WTC11 (cell line): ENCODE data around the gene LUM. TPM values are rescaled to one million over a fixed set of nuclear protein-coding genes. Genes with fewer than 3 reads are reported as not detected.
"Not testable (repeated sequence)": the region's sequence is repeated elsewhere in the genome, so short reads cannot be mapped to it uniquely, and the experiment has no call there.

Source experiments
- ATAC-seq: fragments of 200-7000 bp; cut with Tn5 transposase; 2 replicates; pipeline ENCODE4 v1.10.0; 2021; ENCODE audit warnings: mild to moderate bottlenecking, moderate library complexity
- CTCF ChIA-PET: fragments of 300-600 bp; sonication (Branson Sonifier 250); formaldehyde crosslinking; loops from one replicate; lab custom pipeline; 2021; ENCODE audit warnings: antibody characterized with exemption; lab: Charles Lee
- POLR2A ChIA-PET: fragments of 350-600 bp; sonication (Branson Sonifier 250); formaldehyde crosslinking; loops from one replicate; lab custom pipeline; 2021; ENCODE audit warnings: antibody characterized with exemption; lab: Charles Lee
- DNase-seq: peaks from one replicate; pipeline ENCODE4 v3.0.0; 2021; ENCODE audit warnings: low spot score
- H3K27ac Mint-ChIP-seq: 2 replicates; pipeline ENCODE4 v1.8.0; 2021; ENCODE audit warnings: mixed read lengths
- H3K27me3 Mint-ChIP-seq: 2 replicates; pipeline ENCODE4 v1.8.0; 2021; ENCODE audit warnings: low read depth, mild to moderate bottlenecking, moderate library complexity, mixed read lengths
- H3K36me3 Mint-ChIP-seq: 2 replicates; pipeline ENCODE4 v1.8.0; 2021; ENCODE audit warnings: mixed read lengths
- H3K4me1 Mint-ChIP-seq: 2 replicates; pipeline ENCODE4 v1.8.0; 2022; ENCODE audit warnings: mixed read lengths
- H3K4me3 Mint-ChIP-seq: 2 replicates; pipeline ENCODE4 v1.8.0; 2021; ENCODE audit warnings: mild to moderate bottlenecking, moderate library complexity, mixed read lengths
- H3K9me3 Mint-ChIP-seq: 2 replicates; pipeline ENCODE4 v1.8.0; 2021; ENCODE audit warnings: mixed read lengths
- AR ChIP-seq: fragments of 250-450 bp; sonication (Bioruptor Pico); IDR thresholded peaks from 2 replicates; pipeline ENCODE4 v1.9.0; 2021; ENCODE audit warnings: mild to moderate bottlenecking
- CREM ChIP-seq: sonication (generic); formaldehyde crosslinking; IDR thresholded peaks from 2 replicates; pipeline ENCODE4 v1.8.1; 2022; ENCODE audit warnings: mild to moderate bottlenecking, missing genetic modification reagents, moderate library complexity
- GABPB1 ChIP-seq: sonication (generic); formaldehyde crosslinking; IDR thresholded peaks from 2 replicates; pipeline ENCODE4 v1.8.1; 2023; ENCODE audit warnings: mild to moderate bottlenecking, missing genetic modification reagents
- GTF2I ChIP-seq: fragments of 250-450 bp; sonication (Bioruptor Pico); conservative IDR thresholded peaks from 2 replicates; pipeline ENCODE4 v1.4.0; 2021; ENCODE audit warnings: mild to moderate bottlenecking
- IRF1 ChIP-seq: sonication (generic); formaldehyde crosslinking; IDR thresholded peaks from 2 replicates; pipeline ENCODE4 v1.8.0; 2023; ENCODE audit warnings: missing genetic modification reagents
- JAZF1 ChIP-seq: fragments of 250-450 bp; sonication (Bioruptor Pico); IDR thresholded peaks from 2 replicates; pipeline ENCODE4 v1.9.0; 2021; ENCODE audit warnings: moderate library complexity, mild to moderate bottlenecking, inconsistent platforms
- JUN ChIP-seq: sonication (generic); formaldehyde crosslinking; IDR thresholded peaks from 2 replicates; pipeline ENCODE4 v1.8.0; 2023; ENCODE audit warnings: mild to moderate bottlenecking, missing genetic modification reagents
- RELA ChIP-seq: sonication (generic); formaldehyde crosslinking; IDR thresholded peaks from 2 replicates; pipeline ENCODE4 v1.8.1; 2022; ENCODE audit warnings: missing genetic modification reagents, mild to moderate bottlenecking, borderline replicate concordance
- RORB ChIP-seq: fragments of 250-450 bp; sonication (Bioruptor Pico); IDR thresholded peaks from 2 replicates; pipeline ENCODE4 v1.9.0; 2021; ENCODE audit warnings: mild to moderate bottlenecking
- SMAD4 ChIP-seq: sonication (generic); formaldehyde crosslinking; IDR thresholded peaks from 2 replicates; pipeline ENCODE4 v1.8.0; 2022; ENCODE audit warnings: mild to moderate bottlenecking, missing genetic modification reagents
- STAT6 ChIP-seq: sonication (generic); formaldehyde crosslinking; conservative IDR thresholded peaks from 2 replicates; pipeline ENCODE4 v1.8.1; 2023; ENCODE audit warnings: mild to moderate bottlenecking, low read depth, missing genetic modification reagents, moderate library complexity
- ZNF138 ChIP-seq: sonication (generic); formaldehyde crosslinking; conservative IDR thresholded peaks from 2 replicates; pipeline ENCODE4 v1.8.1; 2022; ENCODE audit warnings: mild to moderate bottlenecking, moderate library complexity, missing genetic modification reagents
- ZNF232 ChIP-seq: sonication (generic); formaldehyde crosslinking; IDR thresholded peaks from 2 replicates; pipeline ENCODE4 v1.8.0; 2022; ENCODE audit warnings: mild to moderate bottlenecking, missing genetic modification reagents
- ZNF671 ChIP-seq: fragments of 250-450 bp; sonication (Bioruptor Pico); IDR thresholded peaks from 2 replicates; pipeline ENCODE4 v1.8.0; 2021; ENCODE audit warnings: mild to moderate bottlenecking
- total RNA-seq: library from RNA; stranded (reverse); gene quantifications from 3 replicates; pipeline ENCODE4 v1.2.3, GENCODE V29; 2021
- TF ChIP-seq, protein P1 (sequence below): sonication (generic); formaldehyde crosslinking; IDR thresholded peaks from 2 replicates; pipeline ENCODE4 v1.8.1; 2022; ENCODE audit warnings: mild to moderate bottlenecking, moderate library complexity, missing genetic modification reagents
- TF ChIP-seq, protein P2 (sequence below): sonication (generic); formaldehyde crosslinking; IDR thresholded peaks from 2 replicates; pipeline ENCODE4 v1.8.1; 2023; ENCODE audit warnings: mild to moderate bottlenecking, moderate library complexity, missing genetic modification reagents
- TF ChIP-seq, protein P3 (sequence below): sonication (generic); formaldehyde crosslinking; IDR thresholded peaks from 2 replicates; pipeline ENCODE4 v1.8.1; 2022; ENCODE audit warnings: mild to moderate bottlenecking, missing genetic modification reagents, moderate library complexity, borderline replicate concordance
- TF ChIP-seq, protein P4 (sequence below): fragments of 250-450 bp; sonication (Bioruptor Pico); IDR thresholded peaks from 2 replicates; pipeline ENCODE4 v2.1.2; 2022; ENCODE audit warnings: mild to moderate bottlenecking, moderate library complexity

LUM gene
- total RNA-seq, 1 experiment from 2014 or later, result 0.28 TPM

GRCh38 chr12:91091916-91092715 is 19.2 kb downstream of the LUM start:
- TF ChIP-seq IRF1 (CRISPR knock-in tag) (no peak), SMAD4 (CRISPR knock-in tag) (no peak), STAT6 (CRISPR knock-in tag) (no peak), RELA (CRISPR knock-in tag) (no peak), AR (no peak), CREM (no peak), ZNF671 (CRISPR knock-in tag) (no peak), JAZF1 (no peak), JUN (CRISPR knock-in tag) (no peak), GTF2I (CRISPR knock-in tag) (no peak), ZNF138 (no peak), GABPB1 (CRISPR knock-in tag) (no peak), RORB (CRISPR knock-in tag) (no peak), ZNF232 (CRISPR knock-in tag) (no peak)
- TF ChIP-seq, protein P1, sequence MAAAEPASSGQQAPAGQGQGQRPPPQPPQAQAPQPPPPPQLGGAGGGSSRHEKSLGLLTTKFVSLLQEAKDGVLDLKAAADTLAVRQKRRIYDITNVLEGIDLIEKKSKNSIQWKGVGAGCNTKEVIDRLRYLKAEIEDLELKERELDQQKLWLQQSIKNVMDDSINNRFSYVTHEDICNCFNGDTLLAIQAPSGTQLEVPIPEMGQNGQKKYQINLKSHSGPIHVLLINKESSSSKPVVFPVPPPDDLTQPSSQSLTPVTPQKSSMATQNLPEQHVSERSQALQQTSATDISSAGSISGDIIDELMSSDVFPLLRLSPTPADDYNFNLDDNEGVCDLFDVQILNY (CRISPR knock-in tag), result no peak
- TF ChIP-seq, protein P2, sequence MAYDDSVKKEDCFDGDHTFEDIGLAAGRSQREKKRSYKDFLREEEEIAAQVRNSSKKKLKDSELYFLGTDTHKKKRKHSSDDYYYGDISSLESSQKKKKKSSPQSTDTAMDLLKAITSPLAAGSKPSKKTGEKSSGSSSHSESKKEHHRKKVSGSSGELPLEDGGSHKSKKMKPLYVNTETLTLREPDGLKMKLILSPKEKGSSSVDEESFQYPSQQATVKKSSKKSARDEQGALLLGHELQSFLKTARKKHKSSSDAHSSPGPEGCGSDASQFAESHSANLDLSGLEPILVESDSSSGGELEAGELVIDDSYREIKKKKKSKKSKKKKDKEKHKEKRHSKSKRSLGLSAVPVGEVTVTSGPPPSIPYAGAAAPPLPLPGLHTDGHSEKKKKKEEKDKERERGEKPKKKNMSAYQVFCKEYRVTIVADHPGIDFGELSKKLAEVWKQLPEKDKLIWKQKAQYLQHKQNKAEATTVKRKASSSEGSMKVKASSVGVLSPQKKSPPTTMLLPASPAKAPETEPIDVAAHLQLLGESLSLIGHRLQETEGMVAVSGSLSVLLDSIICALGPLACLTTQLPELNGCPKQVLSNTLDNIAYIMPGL (CRISPR knock-in tag), result no peak
- TF ChIP-seq, protein P3, sequence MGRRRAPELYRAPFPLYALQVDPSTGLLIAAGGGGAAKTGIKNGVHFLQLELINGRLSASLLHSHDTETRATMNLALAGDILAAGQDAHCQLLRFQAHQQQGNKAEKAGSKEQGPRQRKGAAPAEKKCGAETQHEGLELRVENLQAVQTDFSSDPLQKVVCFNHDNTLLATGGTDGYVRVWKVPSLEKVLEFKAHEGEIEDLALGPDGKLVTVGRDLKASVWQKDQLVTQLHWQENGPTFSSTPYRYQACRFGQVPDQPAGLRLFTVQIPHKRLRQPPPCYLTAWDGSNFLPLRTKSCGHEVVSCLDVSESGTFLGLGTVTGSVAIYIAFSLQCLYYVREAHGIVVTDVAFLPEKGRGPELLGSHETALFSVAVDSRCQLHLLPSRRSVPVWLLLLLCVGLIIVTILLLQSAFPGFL (CRISPR knock-in tag), result no peak
- TF ChIP-seq, protein P4, sequence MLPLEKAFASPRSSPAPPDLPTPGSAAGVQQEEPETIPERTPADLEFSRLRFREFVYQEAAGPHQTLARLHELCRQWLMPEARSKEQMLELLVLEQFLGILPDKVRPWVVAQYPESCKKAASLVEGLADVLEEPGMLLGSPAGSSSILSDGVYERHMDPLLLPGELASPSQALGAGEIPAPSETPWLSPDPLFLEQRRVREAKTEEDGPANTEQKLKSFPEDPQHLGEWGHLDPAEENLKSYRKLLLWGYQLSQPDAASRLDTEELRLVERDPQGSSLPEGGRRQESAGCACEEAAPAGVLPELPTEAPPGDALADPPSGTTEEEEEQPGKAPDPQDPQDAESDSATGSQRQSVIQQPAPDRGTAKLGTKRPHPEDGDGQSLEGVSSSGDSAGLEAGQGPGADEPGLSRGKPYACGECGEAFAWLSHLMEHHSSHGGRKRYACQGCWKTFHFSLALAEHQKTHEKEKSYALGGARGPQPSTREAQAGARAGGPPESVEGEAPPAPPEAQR (CRISPR knock-in tag), result no peak
- TF ChIP-seq, all 79 proteins: peak for 0
- Mint-ChIP-seq H3K27ac (no peak overlapping the region), H3K4me3 (no peak overlapping the region), H3K36me3 (peaks cover 30% of the 10 kb centered on the region), H3K9me3 (peaks cover 49% of the 10 kb centered on the region), H3K27me3 (peaks cover 4% of the 10 kb centered on the region), H3K4me1 (no peaks in the 10 kb centered on the region)
- POLR2A ChIA-PET, result no interaction called here
- DNase-seq (no peak), ATAC-seq (no peak)
- CTCF ChIA-PET, result no interaction called here

GRCh38 chr12:91089953-91090352 is 21.3 kb downstream of the LUM start:
- ATAC-seq, H3K27me3 Mint-ChIP-seq, CTCF ChIA-PET, POLR2A ChIA-PET, DNase-seq, H3K4me3 Mint-ChIP-seq, H3K27ac Mint-ChIP-seq, H3K4me1 Mint-ChIP-seq: not testable (repeated sequence)
- H3K36me3 Mint-ChIP-seq, result peaks cover 30% of the 10 kb centered on the region
- H3K9me3 Mint-ChIP-seq, result peaks cover 56% of the 10 kb centered on the region
